HepG2 (cell line): Measurements from ENCODE around the gene ATG2A. TPM values are rescaled to one million over a fixed set of nuclear protein-coding genes. Genes with fewer than 3 reads are reported as not detected.

Experiments used
- FOXA1 ChIP-seq, 2 experiments: fragments of 450-650 bp in 1 of 2; sonication (generic) in 1 of 2; formaldehyde crosslinking in 1 of 2; IDR thresholded peaks; 2 replicates each; pipeline versions ENCODE4 v1.4.0 to v1.6.1; 2016 to 2020; ENCODE audit warnings: missing genetic modification reagents in 1 of 2
- IKZF4 ChIP-seq: sonication (generic); formaldehyde crosslinking; IDR thresholded peaks from 2 replicates; pipeline ENCODE4 v1.5.1; 2020; ENCODE audit warnings: borderline replicate concordance, mild to moderate bottlenecking, low read depth, missing genetic modification reagents; ENCODE audit errors: not compliant biosample characterization
- NFYB ChIP-seq: sonication (generic); formaldehyde crosslinking; IDR thresholded peaks from 2 replicates; pipeline ENCODE4 v1.4.0; 2020; ENCODE audit warnings: missing genetic modification reagents
- PCBP1 ChIP-seq: fragments of 200-400 bp; formaldehyde crosslinking; IDR thresholded peaks from 2 replicates; pipeline ENCODE4 v1.6.1; 2017; ENCODE audit warnings: mild to moderate bottlenecking, low read depth, low read length, borderline replicate concordance
- PLRG1 ChIP-seq: fragments of 450-650 bp; conservative IDR thresholded peaks from 2 replicates; pipeline ENCODE4 v1.6.1; 2016
- RXRA ChIP-seq: sonication (generic); formaldehyde crosslinking; IDR thresholded peaks from 2 replicates; pipeline ENCODE4 v1.5.1; 2020; ENCODE audit warnings: missing genetic modification reagents
- SMARCC2 ChIP-seq: fragments of 450-650 bp; IDR thresholded peaks from 2 replicates; pipeline ENCODE4 v1.6.1; 2017; ENCODE audit warnings: antibody characterized with exemption, mild to moderate bottlenecking
- ZNF274 ChIP-seq: sonication (generic); formaldehyde crosslinking; IDR thresholded peaks from 2 replicates; pipeline ENCODE4 v1.5.1; 2020; ENCODE audit warnings: mild to moderate bottlenecking, missing genetic modification reagents
- ZNF441 ChIP-seq: sonication (generic); formaldehyde crosslinking; IDR thresholded peaks from 2 replicates; pipeline ENCODE4 v1.7.0; 2021; ENCODE audit warnings: missing genetic modification reagents, borderline replicate concordance
- ZNF563 ChIP-seq: sonication (generic); formaldehyde crosslinking; IDR thresholded peaks from 2 replicates; pipeline ENCODE4 v1.8.0; 2022; ENCODE audit warnings: mild to moderate bottlenecking, moderate library complexity, missing genetic modification reagents
- ZNF850 ChIP-seq: sonication (generic); formaldehyde crosslinking; conservative IDR thresholded peaks from 2 replicates; pipeline ENCODE4 v1.9.0; 2021; ENCODE audit warnings: mild to moderate bottlenecking, missing genetic modification reagents
- ZNF883 ChIP-seq: sonication (generic); formaldehyde crosslinking; IDR thresholded peaks from 2 replicates; pipeline ENCODE4 v1.5.1; 2020; ENCODE audit warnings: mild to moderate bottlenecking, missing genetic modification reagents; ENCODE audit errors: not compliant biosample characterization
- ZSCAN9 ChIP-seq: IDR thresholded peaks from 2 replicates; pipeline ENCODE4 v1.6.1; 2016; ENCODE audit warnings: borderline replicate concordance
- polyA plus RNA-seq, 8 experiments: library from polyadenylated mRNA; depleted of rRNA in 3 of 8; stranded (reverse) in 7 of 8; unstranded in 1 of 8; fragments of >200 nt; fragmentation: Illumina TruSeq in 4 of 8; extraction: Trizol in 4 of 8; gene quantifications; 2 replicates each; pipeline versions ENCODE4 v1.2.1 to v1.2.3, GENCODE V29; 2011 to 2016; ENCODE audit warnings: low read depth in 4 of 8, missing spikeins in 1 of 8, mixed read lengths in 1 of 8; ENCODE audit not compliant: insufficient read depth in 1 of 8
- total RNA-seq, 5 experiments: library from RNA; depleted of rRNA; stranded (reverse); fragments of >200 nt; fragmentation: Illumina TruSeq; extraction: Trizol; gene quantifications; 2 replicates each; pipeline ENCODE4 v1.2.3, GENCODE V29; 2016; ENCODE audit warnings: low read depth in 1 of 5
- TF ChIP-seq, protein P1 (sequence below): IDR thresholded peaks from 2 replicates; pipeline ENCODE4 v1.6.1; 2012; ENCODE audit warnings: low read length, improper control_type of control experiment
- TF ChIP-seq, protein P2 (sequence below): sonication (generic); formaldehyde crosslinking; IDR thresholded peaks from 2 replicates; pipeline ENCODE4 v1.4.0; 2020; ENCODE audit warnings: missing genetic modification reagents
- TF ChIP-seq, protein P3 (sequence below): sonication (generic); formaldehyde crosslinking; IDR thresholded peaks from 2 replicates; pipeline ENCODE4 v1.4.0; 2020; ENCODE audit warnings: mild to moderate bottlenecking, missing genetic modification reagents
- TF ChIP-seq, protein P4 (sequence below): sonication (generic); formaldehyde crosslinking; IDR thresholded peaks from 2 replicates; pipeline ENCODE4 v1.9.0; 2021; ENCODE audit warnings: missing genetic modification reagents, borderline replicate concordance
- TF ChIP-seq, protein P5 (sequence below): sonication (generic); formaldehyde crosslinking; IDR thresholded peaks from 2 replicates; pipeline ENCODE4 v1.8.1; 2023; ENCODE audit warnings: mild to moderate bottlenecking, missing genetic modification reagents
- TF ChIP-seq, protein P6 (sequence below): sonication (generic); formaldehyde crosslinking; IDR thresholded peaks from 2 replicates; pipeline ENCODE4 v1.5.0; 2020; ENCODE audit warnings: missing genetic modification reagents, mild to moderate bottlenecking, borderline replicate concordance

ATG2A gene
- total and polyA plus RNA-seq, 2 of the 13 experiments (the other 11 are each of a cell fraction or from before 2014, with no cell fraction given) = 6.7 to 8.0 TPM

DNA sequence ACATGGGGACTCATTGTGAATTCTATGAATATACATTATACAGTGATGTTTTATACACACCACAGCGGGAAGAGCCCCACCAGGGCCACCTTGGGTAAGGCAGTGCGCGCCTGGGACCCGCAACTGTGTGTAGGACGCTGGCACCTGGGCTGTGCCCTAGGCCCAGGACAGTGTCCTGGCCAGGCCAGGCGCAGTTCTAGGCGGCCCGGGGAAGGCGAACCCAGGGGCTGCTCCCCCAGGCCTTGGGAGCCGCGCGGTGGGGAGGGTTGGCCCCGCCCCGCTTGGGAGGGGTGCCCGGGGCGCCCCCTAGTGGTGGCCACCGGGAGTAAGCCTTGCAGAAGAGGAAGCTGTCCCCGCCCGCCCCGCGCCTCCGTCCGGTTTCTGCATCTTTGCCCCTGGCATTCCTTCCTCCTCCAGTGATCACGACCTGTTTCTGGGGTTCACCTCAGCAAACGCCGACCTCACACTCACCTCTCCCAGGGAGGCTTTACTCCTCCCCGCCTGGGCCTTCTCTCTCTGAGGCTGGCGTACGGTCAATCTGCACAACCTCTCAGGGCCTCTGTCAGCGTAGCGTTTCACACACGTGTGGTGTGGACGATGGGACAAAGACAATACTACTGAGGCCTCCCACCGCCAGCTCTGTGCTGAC is 29.1 kb downstream of the ATG2A start (continued):
- TF ChIP-seq, protein P1, sequence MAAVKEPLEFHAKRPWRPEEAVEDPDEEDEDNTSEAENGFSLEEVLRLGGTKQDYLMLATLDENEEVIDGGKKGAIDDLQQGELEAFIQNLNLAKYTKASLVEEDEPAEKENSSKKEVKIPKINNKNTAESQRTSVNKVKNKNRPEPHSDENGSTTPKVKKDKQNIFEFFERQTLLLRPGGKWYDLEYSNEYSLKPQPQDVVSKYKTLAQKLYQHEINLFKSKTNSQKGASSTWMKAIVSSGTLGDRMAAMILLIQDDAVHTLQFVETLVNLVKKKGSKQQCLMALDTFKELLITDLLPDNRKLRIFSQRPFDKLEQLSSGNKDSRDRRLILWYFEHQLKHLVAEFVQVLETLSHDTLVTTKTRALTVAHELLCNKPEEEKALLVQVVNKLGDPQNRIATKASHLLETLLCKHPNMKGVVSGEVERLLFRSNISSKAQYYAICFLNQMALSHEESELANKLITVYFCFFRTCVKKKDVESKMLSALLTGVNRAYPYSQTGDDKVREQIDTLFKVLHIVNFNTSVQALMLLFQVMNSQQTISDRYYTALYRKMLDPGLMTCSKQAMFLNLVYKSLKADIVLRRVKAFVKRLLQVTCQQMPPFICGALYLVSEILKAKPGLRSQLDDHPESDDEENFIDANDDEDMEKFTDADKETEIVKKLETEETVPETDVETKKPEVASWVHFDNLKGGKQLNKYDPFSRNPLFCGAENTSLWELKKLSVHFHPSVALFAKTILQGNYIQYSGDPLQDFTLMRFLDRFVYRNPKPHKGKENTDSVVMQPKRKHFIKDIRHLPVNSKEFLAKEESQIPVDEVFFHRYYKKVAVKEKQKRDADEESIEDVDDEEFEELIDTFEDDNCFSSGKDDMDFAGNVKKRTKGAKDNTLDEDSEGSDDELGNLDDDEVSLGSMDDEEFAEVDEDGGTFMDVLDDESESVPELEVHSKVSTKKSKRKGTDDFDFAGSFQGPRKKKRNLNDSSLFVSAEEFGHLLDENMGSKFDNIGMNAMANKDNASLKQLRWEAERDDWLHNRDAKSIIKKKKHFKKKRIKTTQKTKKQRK = no peak
- TF ChIP-seq SMARCC2 (no peak), RXRA (CRISPR knock-in tag) (0 out of 2 replicates have a peak, but pooled peaks have one; percentile 68), ZNF850 (CRISPR knock-in tag) (no peak), IKZF4 (CRISPR knock-in tag) (peak; percentile 64), ZNF883 (no peak), ZSCAN9 (CRISPR knock-in tag) (0 out of 2 replicates have a peak, but pooled peaks have one; percentile 41), ZNF441 (CRISPR knock-in tag) (no peak), ZNF563 (CRISPR knock-in tag) (no peak; the same call in 1 of the 2 replicates), NFYB (CRISPR knock-in tag) (no peak), ZNF274 (CRISPR knock-in tag) (0 out of 2 replicates have a peak, but pooled peaks have one; percentile 29), PLRG1 (no peak), FOXA1 (IDR thresholded peaks at IDR 0.05) (no peak), FOXA1 (CRISPR knock-in tag; IDR thresholded peaks at IDR 0.05) (no peak), PCBP1 (no peak)
- TF ChIP-seq, protein P2, sequence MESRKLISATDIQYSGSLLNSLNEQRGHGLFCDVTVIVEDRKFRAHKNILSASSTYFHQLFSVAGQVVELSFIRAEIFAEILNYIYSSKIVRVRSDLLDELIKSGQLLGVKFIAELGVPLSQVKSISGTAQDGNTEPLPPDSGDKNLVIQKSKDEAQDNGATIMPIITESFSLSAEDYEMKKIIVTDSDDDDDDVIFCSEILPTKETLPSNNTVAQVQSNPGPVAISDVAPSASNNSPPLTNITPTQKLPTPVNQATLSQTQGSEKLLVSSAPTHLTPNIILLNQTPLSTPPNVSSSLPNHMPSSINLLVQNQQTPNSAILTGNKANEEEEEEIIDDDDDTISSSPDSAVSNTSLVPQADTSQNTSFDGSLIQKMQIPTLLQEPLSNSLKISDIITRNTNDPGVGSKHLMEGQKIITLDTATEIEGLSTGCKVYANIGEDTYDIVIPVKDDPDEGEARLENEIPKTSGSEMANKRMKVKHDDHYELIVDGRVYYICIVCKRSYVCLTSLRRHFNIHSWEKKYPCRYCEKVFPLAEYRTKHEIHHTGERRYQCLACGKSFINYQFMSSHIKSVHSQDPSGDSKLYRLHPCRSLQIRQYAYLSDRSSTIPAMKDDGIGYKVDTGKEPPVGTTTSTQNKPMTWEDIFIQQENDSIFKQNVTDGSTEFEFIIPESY (CRISPR knock-in tag) = 0 out of 2 replicates have a peak, but pooled peaks have one; percentile 20
- TF ChIP-seq, protein P3, sequence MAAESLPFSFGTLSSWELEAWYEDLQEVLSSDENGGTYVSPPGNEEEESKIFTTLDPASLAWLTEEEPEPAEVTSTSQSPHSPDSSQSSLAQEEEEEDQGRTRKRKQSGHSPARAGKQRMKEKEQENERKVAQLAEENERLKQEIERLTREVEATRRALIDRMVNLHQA (CRISPR knock-in tag) = no peak
- TF ChIP-seq, protein P4, sequence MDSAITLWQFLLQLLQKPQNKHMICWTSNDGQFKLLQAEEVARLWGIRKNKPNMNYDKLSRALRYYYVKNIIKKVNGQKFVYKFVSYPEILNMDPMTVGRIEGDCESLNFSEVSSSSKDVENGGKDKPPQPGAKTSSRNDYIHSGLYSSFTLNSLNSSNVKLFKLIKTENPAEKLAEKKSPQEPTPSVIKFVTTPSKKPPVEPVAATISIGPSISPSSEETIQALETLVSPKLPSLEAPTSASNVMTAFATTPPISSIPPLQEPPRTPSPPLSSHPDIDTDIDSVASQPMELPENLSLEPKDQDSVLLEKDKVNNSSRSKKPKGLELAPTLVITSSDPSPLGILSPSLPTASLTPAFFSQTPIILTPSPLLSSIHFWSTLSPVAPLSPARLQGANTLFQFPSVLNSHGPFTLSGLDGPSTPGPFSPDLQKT (CRISPR knock-in tag) = no peak
- TF ChIP-seq, protein P5, sequence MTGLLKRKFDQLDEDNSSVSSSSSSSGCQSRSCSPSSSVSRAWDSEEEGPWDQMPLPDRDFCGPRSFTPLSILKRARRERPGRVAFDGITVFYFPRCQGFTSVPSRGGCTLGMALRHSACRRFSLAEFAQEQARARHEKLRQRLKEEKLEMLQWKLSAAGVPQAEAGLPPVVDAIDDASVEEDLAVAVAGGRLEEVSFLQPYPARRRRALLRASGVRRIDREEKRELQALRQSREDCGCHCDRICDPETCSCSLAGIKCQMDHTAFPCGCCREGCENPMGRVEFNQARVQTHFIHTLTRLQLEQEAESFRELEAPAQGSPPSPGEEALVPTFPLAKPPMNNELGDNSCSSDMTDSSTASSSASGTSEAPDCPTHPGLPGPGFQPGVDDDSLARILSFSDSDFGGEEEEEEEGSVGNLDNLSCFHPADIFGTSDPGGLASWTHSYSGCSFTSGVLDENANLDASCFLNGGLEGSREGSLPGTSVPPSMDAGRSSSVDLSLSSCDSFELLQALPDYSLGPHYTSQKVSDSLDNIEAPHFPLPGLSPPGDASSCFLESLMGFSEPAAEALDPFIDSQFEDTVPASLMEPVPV (CRISPR knock-in tag) = no peak; the same call in 1 of the 2 replicates
- TF ChIP-seq, protein P6, sequence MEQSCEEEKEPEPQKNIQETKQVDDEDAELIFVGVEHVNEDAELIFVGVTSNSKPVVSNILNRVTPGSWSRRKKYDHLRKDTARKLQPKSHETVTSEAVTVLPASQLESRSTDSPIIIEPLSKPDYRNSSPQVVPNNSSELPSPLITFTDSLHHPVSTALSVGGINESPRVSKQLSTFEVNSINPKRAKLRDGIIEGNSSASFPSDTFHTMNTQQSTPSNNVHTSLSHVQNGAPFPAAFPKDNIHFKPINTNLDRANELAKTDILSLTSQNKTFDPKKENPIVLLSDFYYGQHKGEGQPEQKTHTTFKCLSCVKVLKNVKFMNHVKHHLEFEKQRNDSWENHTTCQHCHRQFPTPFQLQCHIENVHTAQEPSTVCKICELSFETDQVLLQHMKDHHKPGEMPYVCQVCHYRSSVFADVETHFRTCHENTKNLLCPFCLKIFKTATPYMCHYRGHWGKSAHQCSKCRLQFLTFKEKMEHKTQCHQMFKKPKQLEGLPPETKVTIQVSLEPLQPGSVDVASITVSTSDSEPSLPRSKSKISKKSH = no peak
